Ishikawa (cell line): ENCODE data around the gene TOMM7.

Experiments used
- CEBPB ChIP-seq: IDR thresholded peaks from 2 replicates; pipeline ENCODE4 v1.6.1; 2012
- CREB1 ChIP-seq: IDR thresholded peaks from 2 replicates; pipeline ENCODE4 v1.6.1; 2012; ENCODE audit warnings: low read depth
- EP300 ChIP-seq: IDR thresholded peaks from 2 replicates; pipeline ENCODE4 v1.6.1; 2012; ENCODE audit warnings: borderline replicate concordance
- MAX ChIP-seq: IDR thresholded peaks from 2 replicates; pipeline ENCODE4 v1.6.1; 2012
- RAD21 ChIP-seq: IDR thresholded peaks from 2 replicates; pipeline ENCODE4 v1.6.1; 2012; ENCODE audit warnings: low read depth
- TEAD4 ChIP-seq: IDR thresholded peaks from 2 replicates; pipeline ENCODE4 v1.6.1; 2012
- YY1 ChIP-seq: IDR thresholded peaks from 2 replicates; pipeline ENCODE4 v1.6.1; 2012; ENCODE audit warnings: low read depth
- TF ChIP-seq, protein P1 (sequence below): IDR thresholded peaks from 2 replicates; pipeline ENCODE4 v1.6.1; 2012; ENCODE audit warnings: low read depth, mild to moderate bottlenecking

GRCh38 chr7:22833113-22833855, 10.6 kb upstream of the TOMM7 start:
- TF ChIP-seq YY1 (no peak), EP300 (no peak), CEBPB (no peak), TEAD4 (no peak), CREB1 (no peak), RAD21 (no peak), MAX (no peak)
- TF ChIP-seq, protein P1, sequence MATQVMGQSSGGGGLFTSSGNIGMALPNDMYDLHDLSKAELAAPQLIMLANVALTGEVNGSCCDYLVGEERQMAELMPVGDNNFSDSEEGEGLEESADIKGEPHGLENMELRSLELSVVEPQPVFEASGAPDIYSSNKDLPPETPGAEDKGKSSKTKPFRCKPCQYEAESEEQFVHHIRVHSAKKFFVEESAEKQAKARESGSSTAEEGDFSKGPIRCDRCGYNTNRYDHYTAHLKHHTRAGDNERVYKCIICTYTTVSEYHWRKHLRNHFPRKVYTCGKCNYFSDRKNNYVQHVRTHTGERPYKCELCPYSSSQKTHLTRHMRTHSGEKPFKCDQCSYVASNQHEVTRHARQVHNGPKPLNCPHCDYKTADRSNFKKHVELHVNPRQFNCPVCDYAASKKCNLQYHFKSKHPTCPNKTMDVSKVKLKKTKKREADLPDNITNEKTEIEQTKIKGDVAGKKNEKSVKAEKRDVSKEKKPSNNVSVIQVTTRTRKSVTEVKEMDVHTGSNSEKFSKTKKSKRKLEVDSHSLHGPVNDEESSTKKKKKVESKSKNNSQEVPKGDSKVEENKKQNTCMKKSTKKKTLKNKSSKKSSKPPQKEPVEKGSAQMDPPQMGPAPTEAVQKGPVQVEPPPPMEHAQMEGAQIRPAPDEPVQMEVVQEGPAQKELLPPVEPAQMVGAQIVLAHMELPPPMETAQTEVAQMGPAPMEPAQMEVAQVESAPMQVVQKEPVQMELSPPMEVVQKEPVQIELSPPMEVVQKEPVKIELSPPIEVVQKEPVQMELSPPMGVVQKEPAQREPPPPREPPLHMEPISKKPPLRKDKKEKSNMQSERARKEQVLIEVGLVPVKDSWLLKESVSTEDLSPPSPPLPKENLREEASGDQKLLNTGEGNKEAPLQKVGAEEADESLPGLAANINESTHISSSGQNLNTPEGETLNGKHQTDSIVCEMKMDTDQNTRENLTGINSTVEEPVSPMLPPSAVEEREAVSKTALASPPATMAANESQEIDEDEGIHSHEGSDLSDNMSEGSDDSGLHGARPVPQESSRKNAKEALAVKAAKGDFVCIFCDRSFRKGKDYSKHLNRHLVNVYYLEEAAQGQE: no peak
